SU-DHL-6 (cell line): ENCODE measurements around the gene MICAL2.

Experiments used
- H2AFZ ChIP-seq: fragments of 200-600 bp; sonication (generic); 2 replicates; pipeline ENCODE4 v1.6.1; 2014; ENCODE audit warnings: low read depth, mild to moderate bottlenecking, moderate library complexity, mixed read lengths, antibody characterized with exemption, low read length; ENCODE audit not compliant: severe bottlenecking
- H3F3A ChIP-seq: fragments of 200-600 bp; shearing (Covaris generic); 2 replicates; pipeline ENCODE4 v1.6.0; 2016; ENCODE audit warnings: antibody characterized with exemption, mild to moderate bottlenecking; ENCODE audit not compliant: insufficient read depth
- H3K27ac ChIP-seq: fragments of 200-600 bp; sonication (generic); 2 replicates; pipeline ENCODE4 v1.5.1; 2016; ENCODE audit warnings: low read depth, mild to moderate bottlenecking, low read length, moderate library complexity, mixed read lengths
- H3K27me3 ChIP-seq: fragments of 200-600 bp; sonication (generic), shearing (Covaris generic); 2 replicates; pipeline ENCODE4 v1.6.0; 2014; ENCODE audit warnings: mild to moderate bottlenecking, low read length
- H3K36me3 ChIP-seq: fragments of 200-600 bp; sonication (generic); 2 replicates; pipeline ENCODE4 v1.6.1; 2014; ENCODE audit warnings: mild to moderate bottlenecking, low read length, mixed read lengths
- H3K4me2 ChIP-seq: fragments of 300-600, 200-600 bp; shearing (Covaris generic), sonication (generic); 2 replicates; pipeline ENCODE4 v1.6.0; 2014; ENCODE audit warnings: low read length, low read depth, mild to moderate bottlenecking; ENCODE audit not compliant: poor library complexity, severe bottlenecking
- H3K4me3 ChIP-seq: fragments of 200-600 bp; sonication (generic); 2 replicates; pipeline ENCODE4 v1.5.1; 2014; ENCODE audit warnings: antibody characterized with exemption, low read length, mild to moderate bottlenecking, mixed read lengths; ENCODE audit not compliant: insufficient read depth, poor library complexity, severe bottlenecking
- H3K79me2 ChIP-seq: fragments of 200-600 bp; sonication (generic); 2 replicates; pipeline ENCODE4 v1.6.1; 2014; ENCODE audit warnings: mild to moderate bottlenecking, low read length, moderate library complexity; ENCODE audit not compliant: insufficient read depth
- H3K9ac ChIP-seq: fragments of 200-600 bp; sonication (generic); 2 replicates; pipeline ENCODE4 v1.7.0; 2014; ENCODE audit warnings: mild to moderate bottlenecking, low read length
- H3K9me2 ChIP-seq: fragments of 200-600 bp; sonication (generic); replicated peaks from 2 replicates; pipeline ENCODE4 v1.6.1; 2014; ENCODE audit warnings: low read length; ENCODE audit not compliant: insufficient read depth
- H3K9me3 ChIP-seq: fragments of 200-600 bp; sonication (generic); 2 replicates; pipeline ENCODE4 v1.6.1; 2014; ENCODE audit warnings: low read length, mixed read lengths; ENCODE audit not compliant: insufficient read depth
- H4K20me1 ChIP-seq: fragments of 200-600 bp; sonication (generic); 2 replicates; pipeline ENCODE4 v1.6.1; 2014; ENCODE audit warnings: low read depth, mild to moderate bottlenecking, antibody characterized with exemption, low read length, moderate library complexity, mixed read lengths
- CTCF ChIP-seq: fragments of 200-600 bp; sonication (generic); IDR thresholded peaks from one replicate; pipeline ENCODE4 v1.5.1; 2017; ENCODE audit warnings: antibody characterized with exemption, mild to moderate bottlenecking, low read length, moderate library complexity; ENCODE audit not compliant: insufficient read depth, poor library complexity, severe bottlenecking
- EZH2phosphoT487 ChIP-seq: fragments of 200-600 bp; sonication (generic), shearing (Covaris generic); conservative IDR thresholded peaks from 2 replicates; pipeline ENCODE4 v1.6.1; 2018; ENCODE audit warnings: mild to moderate bottlenecking, antibody characterized with exemption, low read length, moderate library complexity, mixed read lengths

MICAL2 gene

GRCh38 chr11:12293486-12293885 lies 183.1 kb downstream of the MICAL2 start:
- H3K36me3 ChIP-seq, result peaks cover 4% of the 10 kb centered on the region; the same call in 1 of the 2 replicates
- H3K79me2 ChIP-seq, result no peaks in the 10 kb centered on the region
- H3K9me2 ChIP-seq, result no peaks in the 10 kb centered on the region
- H3K27ac ChIP-seq, result no peak overlapping the region
- H3K9me3 ChIP-seq, result peaks cover 3% of the 10 kb centered on the region; the same call in 1 of the 2 replicates
- no peak overlapping the region for H2AFZ ChIP-seq
- no peaks in the 10 kb centered on the region for H4K20me1 ChIP-seq
- H3K4me2 ChIP-seq, result no peak overlapping the region
- peaks cover 2% of the 10 kb centered on the region for H3K27me3 ChIP-seq
- no peaks in the 10 kb centered on the region for H3F3A ChIP-seq
- H3K4me3 ChIP-seq, result no peak overlapping the region
- TF ChIP-seq EZH2phosphoT487 (no peak), CTCF (no peak)
- H3K9ac ChIP-seq, result no peak overlapping the region

GRCh38 chr11:12294613-12295012 lies 184.2 kb downstream of the MICAL2 start:
- Histone ChIP-seq H3K27ac (no peak overlapping the region), H3K4me2 (no peak overlapping the region), H3K79me2 (no peaks in the 10 kb centered on the region), H3K9ac (no peak overlapping the region), H3K36me3 (peaks cover 7% of the 10 kb centered on the region; the same call in 1 of the 2 replicates), H3F3A (no peaks in the 10 kb centered on the region), H2AFZ (no peak overlapping the region), H3K4me3 (no peak overlapping the region), H3K9me2 (no peaks in the 10 kb centered on the region), H4K20me1 (no peaks in the 10 kb centered on the region), H3K27me3 (peaks cover 5% of the 10 kb centered on the region), H3K9me3 (peaks cover 10% of the 10 kb centered on the region; the same call in 1 of the 2 replicates)
- TF ChIP-seq CTCF, result no peak
- no peak for TF ChIP-seq EZH2phosphoT487

- H4K20me1 ChIP-seq, result no peaks in the 10 kb centered on the region
- peaks cover 10% of the 10 kb centered on the region; the same call in 1 of the 2 replicates for H3K9me3 ChIP-seq
- no peak for TF ChIP-seq EZH2phosphoT487
- no peak for TF ChIP-seq CTCF
- no peak overlapping the region for H3K27ac ChIP-seq
- no peak overlapping the region for H3K4me2 ChIP-seq
- no peak overlapping the region for H3K4me3 ChIP-seq
- no peaks in the 10 kb centered on the region for H3K9me2 ChIP-seq
- no peaks in the 10 kb centered on the region for H3F3A ChIP-seq
- H3K79me2 ChIP-seq, result no peaks in the 10 kb centered on the region
- H3K36me3 ChIP-seq, result peaks cover 7% of the 10 kb centered on the region; the same call in 1 of the 2 replicates
- no peak overlapping the region for H2AFZ ChIP-seq
- H3K27me3 ChIP-seq, result peaks cover 5% of the 10 kb centered on the region; the same call in 1 of the 2 replicates
- no peak overlapping the region for H3K9ac ChIP-seq
Observed at GRCh38 chr11:12295943-12296342, 185.6 kb downstream of the MICAL2 start.

GRCh38 chr11:12298610-12299009 lies 188.2 kb downstream of the MICAL2 start:
- H3K9me3 ChIP-seq, result peaks cover 10% of the 10 kb centered on the region; the same call in 1 of the 2 replicates
- H3K9ac ChIP-seq, result no peak overlapping the region
- peaks cover 7% of the 10 kb centered on the region; the same call in 1 of the 2 replicates for H3K36me3 ChIP-seq
- no peaks in the 10 kb centered on the region for H4K20me1 ChIP-seq
- H3F3A ChIP-seq, result no peaks in the 10 kb centered on the region
- H3K4me2 ChIP-seq, result no peak overlapping the region
- H3K27me3 ChIP-seq, result peaks cover 5% of the 10 kb centered on the region; the same call in 1 of the 2 replicates
- TF ChIP-seq EZH2phosphoT487, result no peak
- no peak for TF ChIP-seq CTCF
- H2AFZ ChIP-seq, result no peak overlapping the region
- no peaks in the 10 kb centered on the region for H3K79me2 ChIP-seq
- no peak overlapping the region for H3K27ac ChIP-seq
- H3K4me3 ChIP-seq, result no peak overlapping the region
- no peaks in the 10 kb centered on the region for H3K9me2 ChIP-seq
